ENCODE data around the gene CDKN2B. TPM values are rescaled to one million over a fixed set of nuclear protein-coding genes. Genes with fewer than 3 reads are reported as not detected.

CDKN2B gene
- total and polyA plus RNA-seq, 2 donors (not counting 3 experiments of a cell fraction or from before 2014, with no cell fraction given) = 1.6 to 2.1 TPM

DNA sequence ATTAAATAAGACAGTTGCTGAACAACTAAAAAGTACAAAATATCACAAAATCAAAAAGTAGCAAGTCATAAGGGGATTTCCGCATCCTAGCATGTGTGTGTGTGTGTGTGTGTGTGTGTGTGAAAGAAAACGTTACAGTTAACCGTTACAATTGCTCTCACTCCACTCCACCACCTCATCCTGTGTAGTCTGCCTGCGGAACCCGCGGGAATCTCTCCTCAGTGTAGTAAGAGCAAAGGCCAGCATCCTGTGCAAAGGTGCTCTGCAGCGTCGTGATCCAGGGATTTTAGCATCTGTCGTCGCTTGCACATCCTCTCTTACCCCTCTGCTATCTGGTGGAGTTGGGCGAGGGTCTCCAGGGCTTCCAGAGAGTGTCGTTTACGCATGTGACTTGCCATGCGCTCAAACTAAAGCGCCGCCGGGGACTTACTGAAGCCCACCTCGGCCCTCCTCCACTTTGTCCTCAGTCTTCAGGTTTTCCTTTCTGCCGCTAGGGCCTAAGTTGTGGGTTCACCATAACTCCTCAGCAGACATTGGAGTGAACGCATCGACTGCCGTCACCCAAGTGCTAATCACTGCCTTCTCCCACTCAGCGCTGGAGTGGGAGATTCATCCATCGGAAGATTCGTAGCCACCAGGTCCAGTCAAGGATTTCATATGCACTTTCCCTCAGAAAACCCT, 3.9 kb downstream of the CDKN2B start:
- dilution Hi-C loops (cut with MboI; ENCODE audit: extremely low pct_ligation_motif_present, low sequenced_read_pairs) (no loop called here), intact Hi-C loops (cut with micrococcal nuclease) (loop anchor here (2.0 to 5.0 kb wide), 3 partner anchors 24 to 442 kb away; partner anchors contain the start of gene DMRTA1)
- Histone ChIP-seq H3K9me1 (replicated peaks; ENCODE audit: control insufficient read depth, extremely low read depth, insufficient read depth, low read length) (no peaks in the 10 kb centered on the region), H3K27ac (ENCODE audit: insufficient read depth, low read depth, low read length) (no peak overlapping the region), H3K4me2 (ENCODE audit: insufficient read depth, low read length) (peak overlapping the region; percentile 26), H3K27me3 (ENCODE audit: control insufficient read depth in 2 of 2, insufficient read depth in 2 of 2, low read length in 2 of 2) (peaks cover 18 to 54% of the 10 kb centered on the region in 2 experiments), H3K9me3 (replicated peaks; ENCODE audit: control insufficient read depth, insufficient read depth, low read length) (no peaks in the 10 kb centered on the region), H4K20me1 (replicated peaks; ENCODE audit: control insufficient read depth, extremely low read depth, insufficient read depth, low read length) (no peaks in the 10 kb centered on the region), H3K4me1 (ENCODE audit: control insufficient read depth, extremely low read depth, insufficient read depth, low read length) (peaks cover 16% of the 10 kb centered on the region), H2AFZ (ENCODE audit: low read depth, low read length) (no peak overlapping the region), H3K36me3 (ENCODE audit: control insufficient read depth in 2 of 2, extremely low read depth in 1 of 2, insufficient read depth in 2 of 2, low read length in 2 of 2) (no peaks in the 10 kb centered on the region), H3K9ac (replicated peaks; ENCODE audit: extremely low read depth, insufficient read depth, low read length) (no peak overlapping the region), H3K79me2 (ENCODE audit: control insufficient read depth, insufficient read depth, low read length) (no peaks in the 10 kb centered on the region), H3K4me3 (replicated peaks in 1 of 3; ENCODE audit: insufficient read depth in 1 of 3, low read depth in 1 of 3, low read length in 3 of 3) (no peak overlapping the region)
- no TSS peak for BruUV-seq (replicated peaks)
- peak; percentile 33 for DNase-seq (ENCODE audit: low read depth, low spot score)
- ChIA-PET POLR2A (no interaction called here), CTCF (no interaction called here)
- no peak for FAIRE-seq
- TF ChIP-seq JUN (IDR thresholded peaks at IDR 0.05; ENCODE audit: borderline replicate concordance, insufficient read depth, insufficient read length, low read depth) (no peak), CTCF (IDR thresholded peaks at IDR 0.05; ENCODE audit: extremely low read depth in 1 of 2, insufficient read depth in 1 of 2, low read depth in 1 of 2, low read length in 2 of 2) (peak in 1 of 2 donors; percentile 35)

- dilution Hi-C loops (cut with MboI; ENCODE audit: extremely low pct_ligation_motif_present, low sequenced_read_pairs) (no loop called here), intact Hi-C loops (cut with micrococcal nuclease) (no loop called here)
- no peaks in the 10 kb centered on the region for H4K20me1 ChIP-seq (replicated peaks; ENCODE audit: control insufficient read depth, extremely low read depth, insufficient read depth, low read length)
- peaks cover 17 to 52% of the 10 kb centered on the region in 2 experiments for H3K27me3 ChIP-seq (ENCODE audit: control insufficient read depth in 2 of 2, insufficient read depth in 2 of 2, low read length in 2 of 2)
- TF ChIP-seq GATA2 (IDR thresholded peaks at IDR 0.05; ENCODE audit: insufficient read depth, insufficient read length, low read depth, low read length) (no peak), POLR2A (IDR thresholded peaks at IDR 0.05; ENCODE audit: low read depth, low read length) (no peak), FOS (IDR thresholded peaks at IDR 0.05; ENCODE audit: borderline replicate concordance, insufficient read depth, low read length) (no peak), POLR2AphosphoS5 (IDR thresholded peaks at IDR 0.05; ENCODE audit: insufficient read depth, low read depth, low read length) (no peak), MAX (IDR thresholded peaks at IDR 0.05; ENCODE audit: insufficient read depth, insufficient read length) (no peak), CTCF (IDR thresholded peaks at IDR 0.05; ENCODE audit: extremely low read depth in 1 of 2, insufficient read depth in 1 of 2, low read depth in 1 of 2, low read length in 2 of 2) (no peak), EZH2 (IDR thresholded peaks at IDR 0.05; ENCODE audit: borderline replicate concordance, low read depth, low read length, severe bottlenecking) (no peak), JUN (IDR thresholded peaks at IDR 0.05; ENCODE audit: borderline replicate concordance, insufficient read depth, insufficient read length, low read depth) (no peak), MYC (IDR thresholded peaks at IDR 0.05; ENCODE audit: low read depth, low read length) (no peak)
- no peaks in the 10 kb centered on the region for H3K79me2 ChIP-seq (ENCODE audit: control insufficient read depth, insufficient read depth, low read length)
- H3K9me1 ChIP-seq (replicated peaks; ENCODE audit: control insufficient read depth, extremely low read depth, insufficient read depth, low read length) = no peaks in the 10 kb centered on the region
- no peaks in the 10 kb centered on the region for H3K9me3 ChIP-seq (replicated peaks; ENCODE audit: control insufficient read depth, insufficient read depth, low read length)
- H3K27ac ChIP-seq (ENCODE audit: insufficient read depth, low read depth, low read length) = no peak overlapping the region
- H2AFZ ChIP-seq (ENCODE audit: low read depth, low read length) = no peak overlapping the region
- FAIRE-seq = no peak
- H3K4me1 ChIP-seq (ENCODE audit: control insufficient read depth, extremely low read depth, insufficient read depth, low read length) = peaks cover 5% of the 10 kb centered on the region
- BruUV-seq (replicated peaks) = no TSS peak
- H3K36me3 ChIP-seq (ENCODE audit: control insufficient read depth in 2 of 2, extremely low read depth in 1 of 2, insufficient read depth in 2 of 2, low read length in 2 of 2) = no peaks in the 10 kb centered on the region
- H3K9ac ChIP-seq (replicated peaks; ENCODE audit: extremely low read depth, insufficient read depth, low read length) = no peak overlapping the region
- CTCF ChIA-PET = interaction anchor here (0.9 to 1.4 kb wide), 2 partner anchors 30 to 117 kb away, joined by 3 read pairs; no protein-coding TSS in a partner anchor
- POLR2A ChIA-PET = no interaction called here
- DNase-seq (ENCODE audit: low read depth, low spot score) = no peak
- no peak overlapping the region for H3K4me3 ChIP-seq (replicated peaks in 1 of 3; ENCODE audit: insufficient read depth in 1 of 3, low read depth in 1 of 3, low read length in 3 of 3)
- H3K4me2 ChIP-seq (ENCODE audit: insufficient read depth, low read length) = no peak overlapping the region
These were observed 7.1 kb downstream of the CDKN2B start for GRCh38 chr9:22002038-22002437.

Measured in endothelial cell of umbilical vein (primary cell).